OCI-LY7 (cell line): ENCODE measurements around the gene MCAT. TPM values are rescaled to one million over a fixed set of nuclear protein-coding genes. Genes with fewer than 3 reads are reported as not detected.

Experiments
- BruUV-seq: library from RNA; stranded (reverse); fragments of 400-500 nt; replicated peaks from 2 replicates; lab custom pipeline; 2021; lab: Mats Ljungman, UMichigan
- CTCF ChIA-PET: fragments of 300-600 bp; sonication (Branson Sonifier 250); formaldehyde crosslinking; loops from one replicate; lab custom pipeline; 2022; ENCODE audit warnings: antibody characterized with exemption; ENCODE audit not compliant: unreplicated experiment; lab: Charles Lee
- POLR2A ChIA-PET: fragments of 300-600 bp; sonication (Branson Sonifier 250); formaldehyde crosslinking; loops from one replicate; lab custom pipeline; 2022; ENCODE audit warnings: antibody characterized with exemption; lab: Charles Lee
- DNase-seq: peaks from one replicate; pipeline ENCODE4 v3.0.0-alpha.2; 2015; ENCODE audit warnings: low spot score
- H2AFZ ChIP-seq: fragments of 200-600 bp; sonication (generic), shearing (Covaris generic); 2 replicates; pipeline ENCODE4 v1.6.1; 2014; ENCODE audit warnings: mild to moderate bottlenecking, antibody characterized with exemption, low read length, moderate library complexity
- H3K27ac ChIP-seq: fragments of 200-600 bp; sonication (generic); 2 replicates; pipeline ENCODE4 v1.5.1; 2014; ENCODE audit warnings: mixed run types, low read depth, mild to moderate bottlenecking, moderate library complexity, low read length, inconsistent platforms; ENCODE audit not compliant: poor library complexity, severe bottlenecking
- H3K36me3 ChIP-seq: fragments of 200-600 bp; sonication (generic); 2 replicates; pipeline ENCODE4 v1.6.1; 2014; ENCODE audit warnings: mild to moderate bottlenecking, antibody characterized with exemption, low read length, moderate library complexity, mixed read lengths; ENCODE audit not compliant: insufficient read depth
- H3K4me1 ChIP-seq: fragments of 200-600 bp; sonication (generic); 2 replicates; pipeline ENCODE4 v1.5.1; 2014; ENCODE audit warnings: mild to moderate bottlenecking, low read length; ENCODE audit not compliant: insufficient read depth, poor library complexity, severe bottlenecking
- H3K4me2 ChIP-seq: fragments of 200-600 bp; sonication (generic); 2 replicates; pipeline ENCODE4 v1.6.1; 2014; ENCODE audit warnings: mild to moderate bottlenecking, low read length
- H3K4me3 ChIP-seq: fragments of 200-600 bp; sonication (generic); 2 replicates; pipeline ENCODE4 v1.5.1; 2014; ENCODE audit warnings: mild to moderate bottlenecking, low read depth, low read length; ENCODE audit not compliant: poor library complexity, severe bottlenecking
- H3K79me2 ChIP-seq: fragments of 200-600 bp; sonication (generic); 2 replicates; pipeline ENCODE4 v1.6.1; 2016; ENCODE audit warnings: low read depth, mild to moderate bottlenecking, low read length, moderate library complexity, mixed read lengths; ENCODE audit not compliant: insufficient read depth
- H3K9me2 ChIP-seq: fragments of 200-600 bp; sonication (generic); 2 replicates; pipeline ENCODE4 v1.6.1; 2016; ENCODE audit warnings: mild to moderate bottlenecking, low read length, mixed read lengths; ENCODE audit not compliant: insufficient read depth
- H3K9me3 ChIP-seq: fragments of 200-600 bp; sonication (generic); 2 replicates; pipeline ENCODE4 v1.6.1; 2014; ENCODE audit warnings: mild to moderate bottlenecking, mixed run types, low read length, mixed read lengths
- H4K20me1 ChIP-seq: fragments of 200-600 bp; sonication (generic); 2 replicates; pipeline ENCODE4 v1.6.1; 2014; ENCODE audit warnings: mild to moderate bottlenecking, antibody characterized with exemption, low read length, moderate library complexity, mixed read lengths; ENCODE audit not compliant: insufficient read depth
- CTCF ChIP-seq: fragments of 200-600 bp; sonication (generic); conservative IDR thresholded peaks from 2 replicates; pipeline ENCODE4 v1.5.1; 2014; ENCODE audit warnings: mild to moderate bottlenecking, antibody characterized with exemption, low read length, moderate library complexity, mixed read lengths
- EZH2phosphoT487 ChIP-seq: fragments of 200-600 bp; sonication (generic); IDR thresholded peaks from 2 replicates; pipeline ENCODE4 v1.6.1; 2018; ENCODE audit warnings: low read depth, borderline replicate concordance, mild to moderate bottlenecking, mixed run types, antibody characterized with exemption, low read length, moderate library complexity, mixed read lengths
- intact Hi-C: fragments of 100-400 bp; cut with micrococcal nuclease; formaldehyde crosslinking; loops from one replicate; pipeline ENCODE4 v1.10.0; 2022; ENCODE audit not compliant: unreplicated experiment
- total RNA-seq, 2 experiments: library from RNA; depleted of rRNA in 1 of 2; stranded (reverse); fragments of >200 nt in 1 of 2; shearing (Covaris generic) in 1 of 2; gene quantifications; 2 replicates each; pipeline ENCODE4 v1.2.3, GENCODE V29; 2014 to 2022

MCAT gene
- total RNA-seq, 2 experiments from 2014 or later = 30.6 to 33.2 TPM

GRCh38 chr22:43188829-43189545, 45.8 kb upstream of the MCAT start:
- Histone ChIP-seq H3K9me2 (no peaks in the 10 kb centered on the region), H3K27ac (no peak overlapping the region), H3K4me2 (no peak overlapping the region), H3K4me3 (no peak overlapping the region), H3K79me2 (peaks cover 16% of the 10 kb centered on the region; the same call in 1 of the 2 replicates), H4K20me1 (no peaks in the 10 kb centered on the region), H3K36me3 (peaks cover 1% of the 10 kb centered on the region; the same call in 1 of the 2 replicates), H3K4me1 (peaks cover 20% of the 10 kb centered on the region), H3K9me3 (peaks cover 4% of the 10 kb centered on the region; the same call in 1 of the 2 replicates), H2AFZ (no peak overlapping the region)
- intact Hi-C loops = no loop called here
- DNase-seq = no peak
- CTCF ChIA-PET = no interaction called here
- no TSS peak for BruUV-seq
- TF ChIP-seq CTCF (no peak), EZH2phosphoT487 (no peak)
- POLR2A ChIA-PET = interaction anchor here (0.7 kb wide), 2 partner anchors 474 to 858 kb away, joined by 4 read pairs; no protein-coding TSS in a partner anchor

GRCh38 chr22:43187171-43188099, 44.2 kb upstream of the MCAT start:
- DNase-seq = peak; percentile 97
- peaks cover 4% of the 10 kb centered on the region; the same call in 1 of the 2 replicates for H3K9me3 ChIP-seq
- H3K9me2 ChIP-seq = no peaks in the 10 kb centered on the region
- BruUV-seq = no TSS peak
- POLR2A ChIA-PET = interaction anchor here (0.7 to 1.4 kb wide), 4 partner anchors 26 to 709 kb away, joined by 3 to 5 read pairs (median 3); no protein-coding TSS in a partner anchor
- peak overlapping the region; percentile 64 for H2AFZ ChIP-seq
- peak overlapping the region; percentile 80 for H3K27ac ChIP-seq
- CTCF ChIA-PET = interaction anchor here (1.8 kb wide), 1 partner anchor 41 kb away, joined by 8 read pairs; no protein-coding TSS in a partner anchor
- TF ChIP-seq CTCF (peak; percentile 49; the same call in 1 of the 2 replicates), EZH2phosphoT487 (no peak)
- intact Hi-C loops = loop anchor here (1.0 kb wide), 1 partner anchor 76 kb away; no protein-coding TSS in a partner anchor
- no peaks in the 10 kb centered on the region for H4K20me1 ChIP-seq
- H3K4me3 ChIP-seq = peak overlapping the region; percentile 70
- peaks cover 20% of the 10 kb centered on the region for H3K4me1 ChIP-seq
- peaks cover 17% of the 10 kb centered on the region; the same call in 1 of the 2 replicates for H3K36me3 ChIP-seq
- H3K4me2 ChIP-seq = peak overlapping the region; percentile 90
- H3K79me2 ChIP-seq = peaks cover 22% of the 10 kb centered on the region; the same call in 1 of the 2 replicates
